ENCODE results near the gene PAK5. TPM values are rescaled to one million over a fixed set of nuclear protein-coding genes. Genes with fewer than 3 reads are reported as not detected.

The PAK5 gene
- total RNA-seq = not detected in 2 replicates

GRCh38 chr20:9838378-9839295 lies at the start of gene PAK5:
Gene PAK5 (minus strand): TSS chr20:9839076. CDS start chr20:9644328, 194,748 bp downstream.
- DNase-seq (ENCODE audit: low read depth in 2 of 2) = peak in 1 of 2 donors; percentile 55

DNA sequence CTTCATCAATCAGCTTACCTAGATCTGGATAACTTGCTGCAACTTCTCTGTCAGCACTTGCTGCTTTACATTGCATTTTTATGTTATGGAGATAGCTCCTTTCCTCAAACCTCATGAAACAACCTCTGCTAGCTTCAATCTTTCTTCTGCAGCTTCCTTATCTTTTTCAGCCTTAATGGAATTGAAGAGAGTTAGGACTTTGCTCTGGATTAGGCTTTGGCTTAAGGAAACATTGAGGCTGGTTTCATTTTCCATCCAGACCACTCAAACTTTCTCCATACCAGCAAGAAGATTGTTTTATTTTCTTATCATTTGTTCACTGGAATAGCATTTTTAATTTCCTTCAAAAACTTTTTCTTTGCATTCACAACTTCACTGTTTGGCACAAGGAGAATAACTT lies 48.8 kb upstream of the PAK5 start:
- no peak for DNase-seq (ENCODE audit: low read depth in 2 of 2)

- DNase-seq (ENCODE audit: low read depth in 2 of 2) = no peak
Measured at GRCh38 chr20:9886227-9886626, 47.4 kb upstream of the PAK5 start.

DNA sequence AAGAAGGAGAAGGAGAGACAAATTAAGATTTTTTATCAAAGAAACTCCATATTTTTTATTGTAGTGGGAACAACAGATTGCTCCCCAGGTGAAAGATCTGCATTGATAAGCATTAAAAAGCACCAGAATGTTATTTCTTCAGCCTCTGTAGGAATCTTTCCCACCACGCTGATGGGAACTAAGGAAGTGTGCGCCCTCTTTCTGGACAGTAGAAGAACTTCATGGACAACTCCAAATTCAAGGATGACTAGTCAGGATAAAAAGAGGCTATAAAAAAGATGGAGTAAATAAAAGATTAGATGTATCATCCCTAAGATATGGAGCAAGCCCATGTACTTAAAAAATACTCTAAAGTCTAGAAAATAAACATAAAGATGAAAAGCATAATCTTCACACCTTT lies 45.8 kb upstream of the PAK5 start:
- no peak for DNase-seq (ENCODE audit: low read depth in 2 of 2)

DNA sequence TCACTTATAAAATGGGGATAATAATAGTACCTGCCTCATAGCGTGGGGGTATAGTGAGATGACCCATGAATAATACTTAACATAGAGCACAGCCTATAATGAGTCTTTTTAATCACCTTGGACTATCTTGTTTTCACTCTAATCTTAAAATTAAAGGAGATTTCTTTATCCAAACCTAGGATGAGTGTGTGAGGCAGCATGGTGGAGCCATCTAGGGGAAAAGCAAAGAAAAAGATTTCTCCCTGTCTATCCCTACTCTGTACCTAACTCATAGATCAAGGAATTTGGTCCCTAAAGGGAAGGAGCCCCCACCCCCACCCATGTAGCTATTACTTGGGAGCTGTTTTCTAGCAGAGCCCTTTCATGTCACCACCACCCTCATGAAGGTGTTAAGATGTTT lies 45.2 kb upstream of the PAK5 start:
- no peak for DNase-seq (ENCODE audit: low read depth in 2 of 2)

DNA sequence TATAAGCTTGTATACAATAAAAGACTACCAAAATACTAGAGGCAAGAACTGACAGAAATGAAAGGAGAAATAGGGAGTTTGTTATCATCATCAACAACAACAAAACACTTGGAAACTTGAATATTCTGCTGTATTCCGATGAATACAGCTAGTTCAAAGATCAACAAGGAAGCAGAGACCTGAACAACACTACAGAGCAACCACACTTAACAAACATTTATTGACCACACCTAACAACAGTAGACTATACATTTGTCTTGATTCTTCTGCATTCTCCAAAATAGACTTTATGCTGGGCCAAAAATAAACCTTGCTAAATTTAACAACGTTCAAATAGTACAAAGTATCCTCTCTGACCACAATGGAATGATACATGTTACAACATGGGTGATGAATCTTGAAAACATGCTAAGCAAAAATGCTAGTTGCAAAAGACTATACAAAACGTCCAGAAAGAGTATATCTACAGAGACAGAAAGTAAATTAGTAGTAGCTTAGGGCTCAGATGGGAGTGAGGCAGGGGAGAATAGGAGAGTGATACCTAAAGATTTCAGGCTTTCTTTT lies 39.1 kb upstream of the PAK5 start:
- no peak for DNase-seq (ENCODE audit: low read depth in 2 of 2)

GRCh38 chr20:9867196-9867980 lies 28.5 kb upstream of the PAK5 start:
- no peak for DNase-seq (ENCODE audit: low read depth in 2 of 2)

DNA sequence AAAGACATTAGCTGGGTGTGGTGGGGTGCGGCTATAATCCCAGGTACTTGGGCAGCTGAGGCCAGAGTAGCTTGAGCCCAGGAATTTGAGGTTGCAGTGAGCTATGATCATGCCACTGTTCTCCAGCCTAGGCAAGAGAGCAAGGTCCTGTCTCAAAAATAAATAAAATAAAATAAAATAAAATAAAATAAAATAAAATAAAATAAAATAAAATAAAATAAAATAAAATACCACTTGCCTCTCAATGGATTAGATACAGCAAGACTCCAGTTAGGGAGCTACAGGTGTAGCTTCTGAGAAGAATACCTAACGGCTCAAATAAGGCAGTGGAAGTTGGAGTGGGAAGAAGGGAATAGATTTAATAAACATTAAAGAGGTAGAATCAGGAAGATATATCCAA lies 13.7 kb upstream of the PAK5 start:
- DNase-seq (ENCODE audit: low read depth in 2 of 2) = no peak

GRCh38 chr20:9839626-9840025 lies 750 bp upstream of the PAK5 start:
- DNase-seq (ENCODE audit: low read depth in 2 of 2) = no peak

DNA sequence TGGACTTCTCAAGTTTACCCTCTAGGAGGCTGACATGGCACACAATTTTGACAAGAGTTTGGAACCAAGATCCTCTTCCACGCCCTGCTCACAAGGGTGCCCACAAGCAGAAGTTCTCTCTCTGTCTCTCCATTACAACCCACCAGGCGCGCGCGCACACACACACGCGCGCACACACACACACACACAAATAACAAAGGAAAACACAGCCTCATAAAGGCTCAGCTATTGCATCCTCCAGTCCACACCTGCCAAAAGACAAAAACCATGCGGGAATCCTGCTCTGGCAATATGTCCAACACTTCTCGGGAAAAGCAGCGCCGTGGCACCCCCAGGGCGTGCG lies 870 bp downstream of the PAK5 start:
- peak in 1 of 2 donors; percentile 0 for DNase-seq (ENCODE audit: low read depth in 2 of 2)

GRCh38 chr20:9837634-9838033 lies 1.2 kb downstream of the PAK5 start:
- DNase-seq (ENCODE audit: low read depth in 2 of 2) = no peak

DNA sequence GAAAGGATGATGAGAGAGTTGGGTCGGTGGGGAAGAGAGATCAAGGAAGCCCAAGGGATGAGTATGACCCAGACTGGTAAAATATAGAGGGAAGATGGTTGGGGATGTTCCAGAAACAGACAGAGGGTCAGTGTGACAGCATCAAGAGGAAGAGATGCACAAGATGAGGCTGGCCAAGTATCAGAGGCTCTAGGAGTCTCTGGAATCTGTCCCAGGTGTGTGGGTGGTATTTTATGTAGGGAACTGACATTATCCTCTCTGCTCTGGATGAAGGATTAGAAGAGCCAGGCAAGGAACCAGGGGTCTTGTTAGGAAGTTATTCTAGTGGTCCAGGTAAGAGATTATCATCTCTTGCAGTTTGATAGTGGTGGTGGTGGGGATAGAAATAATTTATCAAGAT lies 3.6 kb downstream of the PAK5 start:
- DNase-seq (ENCODE audit: low read depth in 2 of 2) = no peak

- no peak for DNase-seq (ENCODE audit: low read depth in 2 of 2)
Measured at GRCh38 chr20:9831032-9831431, 7.8 kb downstream of the PAK5 start.

DNA sequence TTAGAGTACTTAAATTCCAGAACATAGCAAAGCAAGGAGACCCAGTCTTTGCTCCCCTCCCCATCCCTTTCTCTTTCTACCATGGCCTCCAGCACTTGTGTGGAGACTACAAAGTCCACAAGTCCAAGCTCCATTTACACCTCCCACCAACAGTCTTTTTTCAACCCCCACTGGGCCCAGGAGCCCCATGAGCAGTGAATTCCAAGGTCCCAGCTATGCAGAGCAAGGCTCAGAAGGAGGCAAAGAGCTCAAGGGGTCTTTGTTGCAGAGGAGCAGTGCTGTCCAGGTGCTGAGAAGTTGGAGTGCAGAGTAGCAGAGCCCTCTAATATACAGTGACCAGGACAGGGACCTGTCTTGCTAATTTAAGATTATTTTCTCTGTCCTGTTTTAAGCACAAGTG lies 9.0 kb downstream of the PAK5 start:
- DNase-seq (ENCODE audit: low read depth in 2 of 2) = no peak

- no peak for DNase-seq (ENCODE audit: low read depth in 2 of 2)
Measured at GRCh38 chr20:9817654-9818053, 21.2 kb downstream of the PAK5 start.

GRCh38 chr20:9815632-9816031 lies 23.2 kb downstream of the PAK5 start:
- DNase-seq (ENCODE audit: low read depth in 2 of 2) = no peak

- no peak for DNase-seq (ENCODE audit: low read depth in 2 of 2)
Measured at GRCh38 chr20:9810738-9811137, 28.1 kb downstream of the PAK5 start.

DNA sequence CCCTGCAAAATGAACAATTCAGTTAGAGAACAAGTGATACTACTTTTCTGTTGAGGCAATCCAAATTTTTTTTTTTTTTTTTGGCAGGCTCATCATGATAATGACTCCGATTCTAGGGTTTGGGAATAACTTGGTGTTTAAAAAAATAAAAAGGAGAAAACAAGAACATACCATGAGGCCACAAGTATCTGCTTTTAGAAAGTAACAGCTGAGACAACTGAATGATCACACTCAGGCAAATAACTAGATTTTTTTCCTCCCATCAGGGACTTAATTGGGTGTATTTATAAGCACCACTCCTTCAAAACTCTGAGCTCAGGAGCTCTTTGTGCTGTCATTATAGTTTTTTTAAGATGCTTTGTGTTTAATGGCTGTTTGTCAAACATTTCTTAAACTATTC lies 29.6 kb downstream of the PAK5 start:
- DNase-seq (ENCODE audit: low read depth in 2 of 2) = no peak

- DNase-seq (ENCODE audit: low read depth in 2 of 2) = no peak
Measured at GRCh38 chr20:9808166-9808565, 30.7 kb downstream of the PAK5 start.

- no peak for DNase-seq (ENCODE audit: low read depth in 2 of 2)
Measured at GRCh38 chr20:9807136-9807535, 31.7 kb downstream of the PAK5 start.

- no peak for DNase-seq (ENCODE audit: low read depth in 2 of 2)
Measured at GRCh38 chr20:9800421-9800820, 38.5 kb downstream of the PAK5 start.

GRCh38 chr20:9794831-9795230 lies 44.0 kb downstream of the PAK5 start:
- DNase-seq (ENCODE audit: low read depth in 2 of 2) = no peak

Measured in lung microvascular endothelial cell (primary cell).